H9 (cell line): ENCODE data around the gene IDE. TPM values are rescaled to one million over a fixed set of nuclear protein-coding genes. Genes with fewer than 3 reads are reported as not detected.

Experiments used
- DNase-seq: peaks from one replicate; pipeline ENCODE4 v3.0.0-alpha.2; 2017
- H2AFZ ChIP-seq: one replicate; pipeline ENCODE4 v1.6.1; 2013; ENCODE audit warnings: mild to moderate bottlenecking, low read length, control low read depth, moderate library complexity
- H2AK5ac ChIP-seq: 2 replicates; pipeline ENCODE4 v1.6.1; 2013; ENCODE audit warnings: low read length, control low read depth, mixed read lengths; ENCODE audit not compliant: insufficient read length
- H2BK120ac ChIP-seq: one replicate; pipeline ENCODE4 v1.6.1; 2013; ENCODE audit warnings: low read depth, mild to moderate bottlenecking, low read length, control low read depth, inconsistent platforms; ENCODE audit not compliant: poor library complexity, severe bottlenecking
- H2BK12ac ChIP-seq: 2 replicates; pipeline ENCODE4 v1.6.1; 2013; ENCODE audit warnings: low read length, control low read depth, mixed read lengths, low read depth; ENCODE audit not compliant: insufficient read length
- H2BK15ac ChIP-seq: 2 replicates; pipeline ENCODE4 v1.6.1; 2013; ENCODE audit warnings: low read depth, low read length, control low read depth
- H2BK20ac ChIP-seq: one replicate; pipeline ENCODE4 v1.6.1; 2013; ENCODE audit warnings: low read depth, mild to moderate bottlenecking, low read length, control low read depth, inconsistent platforms; ENCODE audit not compliant: poor library complexity, severe bottlenecking
- H2BK5ac ChIP-seq: 2 replicates; pipeline ENCODE4 v1.6.1; 2013; ENCODE audit warnings: low read length, control low read depth, mixed read lengths; ENCODE audit not compliant: insufficient read length
- H3K14ac ChIP-seq: 2 replicates; pipeline ENCODE4 v1.6.1; 2013; ENCODE audit warnings: low read length, control low read depth; ENCODE audit not compliant: insufficient read depth
- H3K18ac ChIP-seq: 2 replicates; pipeline ENCODE4 v1.6.1; 2013; ENCODE audit warnings: low read depth, mild to moderate bottlenecking, mixed read lengths, low read length, control low read depth; ENCODE audit not compliant: insufficient read length
- H3K23ac ChIP-seq: 2 replicates; pipeline ENCODE4 v1.6.1; 2013; ENCODE audit warnings: low read length, control low read depth, mixed read lengths, low read depth; ENCODE audit not compliant: insufficient read length
- H3K23me2 ChIP-seq: 2 replicates; pipeline ENCODE4 v1.6.1; 2013; ENCODE audit warnings: low read depth, mild to moderate bottlenecking, mixed read lengths, low read length, control low read depth; ENCODE audit not compliant: insufficient read length, poor library complexity, severe bottlenecking
- H3K27ac ChIP-seq: 2 replicates; pipeline ENCODE4 v1.5.1; 2013; ENCODE audit warnings: low read length, control low read depth, mixed read lengths, low read depth; ENCODE audit not compliant: insufficient read length
- H3K27me3 ChIP-seq: 2 replicates; pipeline ENCODE4 v1.6.1; 2013; ENCODE audit warnings: low read length, control low read depth, inconsistent platforms; ENCODE audit not compliant: insufficient read depth
- H3K4ac ChIP-seq: 2 replicates; pipeline ENCODE4 v1.6.1; 2013; ENCODE audit warnings: low read depth, mild to moderate bottlenecking, control low read depth, inconsistent platforms, low read length, moderate library complexity
- H3K4me1 ChIP-seq: 2 replicates; pipeline ENCODE4 v1.6.1; 2013; ENCODE audit warnings: low read length, control low read depth, inconsistent platforms; ENCODE audit not compliant: insufficient read depth
- H3K4me2 ChIP-seq: 2 replicates; pipeline ENCODE4 v1.6.1; 2013; ENCODE audit warnings: low read length, control low read depth, mixed read lengths; ENCODE audit not compliant: insufficient read length, insufficient read depth
- H3K56ac ChIP-seq: 2 replicates; pipeline ENCODE4 v1.6.1; 2013; ENCODE audit warnings: low read depth, mild to moderate bottlenecking, mixed read lengths, low read length, control low read depth; ENCODE audit not compliant: insufficient read length
- H3K79me1 ChIP-seq: 2 replicates; pipeline ENCODE4 v1.6.1; 2013; ENCODE audit warnings: low read depth, mild to moderate bottlenecking, moderate library complexity, low read length, control low read depth, inconsistent platforms; ENCODE audit not compliant: insufficient read depth, poor library complexity, severe bottlenecking
- H3K79me2 ChIP-seq: 2 replicates; pipeline ENCODE4 v1.6.1; 2013; ENCODE audit warnings: low read length, control low read depth, inconsistent platforms; ENCODE audit not compliant: insufficient read depth
- H3K9ac ChIP-seq: 2 replicates; pipeline ENCODE4 v1.6.1; 2013; ENCODE audit warnings: low read length, control low read depth, mixed read lengths; ENCODE audit not compliant: insufficient read length; ENCODE audit errors: extremely low read depth
- H3K9me3 ChIP-seq: one replicate; pipeline ENCODE4 v1.6.1; 2013; ENCODE audit warnings: low read depth, low read length, inconsistent platforms; ENCODE audit not compliant: control insufficient read depth
- H3T11ph ChIP-seq: one replicate; pipeline ENCODE4 v1.6.1; 2013; ENCODE audit warnings: mild to moderate bottlenecking, low read length, control low read depth, inconsistent platforms
- H4K20me1 ChIP-seq: one replicate; pipeline ENCODE4 v1.6.1; 2013; ENCODE audit not compliant: control insufficient read depth, insufficient read length, insufficient read depth
- H4K5ac ChIP-seq: 2 replicates; pipeline ENCODE4 v1.6.1; 2013; ENCODE audit warnings: low read depth, mild to moderate bottlenecking, mixed read lengths, low read length, control low read depth; ENCODE audit not compliant: insufficient read length
- H4K8ac ChIP-seq: replicated peaks from 2 replicates; pipeline ENCODE4 v1.6.1; 2013; ENCODE audit warnings: low read length, control low read depth, mixed read lengths, low read depth; ENCODE audit not compliant: insufficient read length
- H4K91ac ChIP-seq: 2 replicates; pipeline ENCODE4 v1.6.1; 2013; ENCODE audit warnings: low read depth, mild to moderate bottlenecking, moderate library complexity, mixed read lengths, low read length, control low read depth; ENCODE audit not compliant: insufficient read length
- H3K27ac Mint-ChIP-seq, 3 experiments: 2 replicates in 2 of 3; 3 replicates in 1 of 3; pipeline ENCODE4 v1.8.0; 2020 to 2021; ENCODE audit warnings: mixed read lengths in 3 of 3, mild to moderate bottlenecking in 1 of 3, moderate library complexity in 1 of 3
- H3K27me3 Mint-ChIP-seq: 2 replicates; pipeline ENCODE4 v1.8.0; 2021; ENCODE audit warnings: low read depth, mild to moderate bottlenecking, moderate library complexity, mixed read lengths
- H3K36me3 Mint-ChIP-seq, 3 experiments: 2 replicates in 2 of 3; 3 replicates in 1 of 3; pipeline ENCODE4 v1.8.0; 2020 to 2021; ENCODE audit warnings: low read depth in 3 of 3, mixed read lengths in 3 of 3; ENCODE audit not compliant: insufficient read depth in 1 of 3
- H3K4me1 Mint-ChIP-seq, 2 experiments: 2 replicates each; pipeline ENCODE4 v1.8.0; 2020; ENCODE audit warnings: mixed read lengths in 2 of 2
- H3K4me3 Mint-ChIP-seq, 2 experiments: 2 replicates in 1 of 2; 3 replicates in 1 of 2; pipeline ENCODE4 v1.8.0; 2020 to 2021; ENCODE audit warnings: mild to moderate bottlenecking in 2 of 2, mixed read lengths in 2 of 2, moderate library complexity in 1 of 2
- H3K9me3 Mint-ChIP-seq, 2 experiments: 2 replicates in 1 of 2; 3 replicates in 1 of 2; pipeline ENCODE4 v1.8.0; 2020; ENCODE audit warnings: mild to moderate bottlenecking in 2 of 2, mixed read lengths in 2 of 2, moderate library complexity in 1 of 2
- WGBS: extraction: QIAGEN DNeasy Blood & Tissue Kit; methylation state at CpG from one replicate; pipeline ENCODE4 v1.1.7; 2013; ENCODE audit warnings: missing lambda C conversion rate, low lambda C conversion rate, mixed read lengths; ENCODE audit not compliant: insufficient read length; ENCODE audit errors: extremely low coverage; 5-methylcytosine and 5-hydroxymethylcytosine counted together
- total RNA-seq: library from RNA; stranded (reverse); gene quantifications from 2 replicates; pipeline ENCODE4 v1.2.1, GENCODE V29; 2021
- TF ChIP-seq, protein P1 (sequence below): fragments of 200-600 bp; sonication (generic); conservative IDR thresholded peaks from 3 replicates; pipeline ENCODE4 v1.8.0; 2021; ENCODE audit warnings: antibody characterized with exemption, mild to moderate bottlenecking

IDE gene
- total RNA-seq, 1 experiment from 2014 or later = 48.9 TPM

DNA sequence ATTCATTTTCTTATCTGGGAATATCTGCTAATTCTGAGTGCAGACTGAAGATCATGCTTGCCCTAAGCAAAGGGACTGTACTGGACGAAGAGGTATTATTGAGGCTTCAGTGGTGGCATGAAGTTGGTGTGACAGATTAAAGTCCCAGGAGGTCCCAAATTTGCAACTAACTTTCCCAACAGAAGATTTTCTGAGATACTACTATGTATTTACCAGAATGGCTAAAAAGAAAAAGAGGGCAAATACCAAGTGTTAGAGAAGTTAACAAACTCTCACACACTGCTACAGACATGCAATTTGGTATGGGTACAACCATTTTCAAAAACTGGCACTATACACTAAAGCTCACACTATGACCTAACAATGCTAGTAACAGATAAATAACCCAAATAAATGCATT, 28.3 kb downstream of the IDE start:
- Histone ChIP-seq H2BK12ac (no peak overlapping the region), H4K8ac (no peak overlapping the region), H2AK5ac (no peak overlapping the region), H2BK5ac (no peak overlapping the region), H2BK20ac (no peak overlapping the region), H3K4me1 (no peaks in the 10 kb centered on the region; the same call in 1 of the 2 replicates), H4K5ac (no peak overlapping the region), H3K9ac (no peak overlapping the region), H3K9me3 (no peaks in the 10 kb centered on the region), H3K4ac (no peak overlapping the region), H2AFZ (no peak overlapping the region), H3K23me2 (no peaks in the 10 kb centered on the region), H3K56ac (no peak overlapping the region), H3K79me2 (peaks cover 4% of the 10 kb centered on the region; the same call in 1 of the 2 replicates), H3K4me2 (no peak overlapping the region), H3K23ac (no peak overlapping the region), H2BK15ac (no peak overlapping the region), H4K91ac (no peak overlapping the region), H3K27ac (no peak overlapping the region), H3K18ac (no peak overlapping the region), H3K14ac (no peak overlapping the region), H3T11ph (no peak overlapping the region), H3K27me3 (no peaks in the 10 kb centered on the region), H2BK120ac (no peak overlapping the region), H4K20me1 (no peaks in the 10 kb centered on the region), H3K79me1 (no peaks in the 10 kb centered on the region)
- DNase-seq = no peak
- no peak overlapping the region for H3K27ac Mint-ChIP-seq
- H3K36me3 Mint-ChIP-seq = no peaks in the 10 kb centered on the region; a peak in 2 of 7 replicates
- TF ChIP-seq, protein P1, sequence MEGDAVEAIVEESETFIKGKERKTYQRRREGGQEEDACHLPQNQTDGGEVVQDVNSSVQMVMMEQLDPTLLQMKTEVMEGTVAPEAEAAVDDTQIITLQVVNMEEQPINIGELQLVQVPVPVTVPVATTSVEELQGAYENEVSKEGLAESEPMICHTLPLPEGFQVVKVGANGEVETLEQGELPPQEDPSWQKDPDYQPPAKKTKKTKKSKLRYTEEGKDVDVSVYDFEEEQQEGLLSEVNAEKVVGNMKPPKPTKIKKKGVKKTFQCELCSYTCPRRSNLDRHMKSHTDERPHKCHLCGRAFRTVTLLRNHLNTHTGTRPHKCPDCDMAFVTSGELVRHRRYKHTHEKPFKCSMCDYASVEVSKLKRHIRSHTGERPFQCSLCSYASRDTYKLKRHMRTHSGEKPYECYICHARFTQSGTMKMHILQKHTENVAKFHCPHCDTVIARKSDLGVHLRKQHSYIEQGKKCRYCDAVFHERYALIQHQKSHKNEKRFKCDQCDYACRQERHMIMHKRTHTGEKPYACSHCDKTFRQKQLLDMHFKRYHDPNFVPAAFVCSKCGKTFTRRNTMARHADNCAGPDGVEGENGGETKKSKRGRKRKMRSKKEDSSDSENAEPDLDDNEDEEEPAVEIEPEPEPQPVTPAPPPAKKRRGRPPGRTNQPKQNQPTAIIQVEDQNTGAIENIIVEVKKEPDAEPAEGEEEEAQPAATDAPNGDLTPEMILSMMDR = no peak
- H3K9me3 Mint-ChIP-seq = no peaks in the 10 kb centered on the region; a peak in 1 of 5 replicates
- H3K27me3 Mint-ChIP-seq = no peaks in the 10 kb centered on the region
- no peak overlapping the region for H3K4me3 Mint-ChIP-seq
- H3K4me1 Mint-ChIP-seq = peaks cover 20 to 32% of the 10 kb centered on the region in 2 experiments
- no CpG with 5 or more reads among the region's 1 CpG for WGBS
